WTC11 (cell line): ENCODE data around the gene PCK2. TPM values are rescaled to one million over a fixed set of nuclear protein-coding genes. Genes with fewer than 3 reads are reported as not detected.

Experiments used
- ATAC-seq: fragments of 200-7000 bp; cut with Tn5 transposase; 2 replicates; pipeline ENCODE4 v1.10.0; 2021; ENCODE audit warnings: mild to moderate bottlenecking, moderate library complexity
- CTCF ChIA-PET: fragments of 300-600 bp; sonication (Branson Sonifier 250); formaldehyde crosslinking; loops from one replicate; lab custom pipeline; 2021; ENCODE audit warnings: antibody characterized with exemption; lab: Charles Lee
- POLR2A ChIA-PET: fragments of 350-600 bp; sonication (Branson Sonifier 250); formaldehyde crosslinking; loops from one replicate; lab custom pipeline; 2021; ENCODE audit warnings: antibody characterized with exemption; lab: Charles Lee
- DNase-seq: peaks from one replicate; pipeline ENCODE4 v3.0.0; 2021; ENCODE audit warnings: low spot score
- H3K27ac Mint-ChIP-seq: 2 replicates; pipeline ENCODE4 v1.8.0; 2021; ENCODE audit warnings: mixed read lengths
- H3K27me3 Mint-ChIP-seq: 2 replicates; pipeline ENCODE4 v1.8.0; 2021; ENCODE audit warnings: low read depth, mild to moderate bottlenecking, moderate library complexity, mixed read lengths
- H3K36me3 Mint-ChIP-seq: 2 replicates; pipeline ENCODE4 v1.8.0; 2021; ENCODE audit warnings: mixed read lengths
- H3K4me1 Mint-ChIP-seq: 2 replicates; pipeline ENCODE4 v1.8.0; 2022; ENCODE audit warnings: mixed read lengths
- H3K4me3 Mint-ChIP-seq: 2 replicates; pipeline ENCODE4 v1.8.0; 2021; ENCODE audit warnings: mild to moderate bottlenecking, moderate library complexity, mixed read lengths
- H3K9me3 Mint-ChIP-seq: 2 replicates; pipeline ENCODE4 v1.8.0; 2021; ENCODE audit warnings: mixed read lengths
- EMX1 ChIP-seq: fragments of 250-450 bp; sonication (Bioruptor Pico); IDR thresholded peaks from 2 replicates; pipeline ENCODE4 v1.8.0; 2021; ENCODE audit warnings: mild to moderate bottlenecking
- NFYB ChIP-seq: sonication (generic); formaldehyde crosslinking; conservative IDR thresholded peaks from 2 replicates; pipeline ENCODE4 v1.8.0; 2022; ENCODE audit warnings: low read depth, missing genetic modification reagents
- NR2C2 ChIP-seq: sonication (generic); formaldehyde crosslinking; IDR thresholded peaks from 2 replicates; pipeline ENCODE4 v1.8.0; 2022; ENCODE audit warnings: mild to moderate bottlenecking, missing genetic modification reagents
- NR3C1 ChIP-seq: sonication (generic); formaldehyde crosslinking; conservative IDR thresholded peaks from 2 replicates; pipeline ENCODE4 v1.8.1; 2023; ENCODE audit warnings: low read depth, mild to moderate bottlenecking, missing genetic modification reagents
- OVOL2 ChIP-seq: fragments of 250-450 bp; sonication (Bioruptor Pico); IDR thresholded peaks from 2 replicates; pipeline ENCODE4 v1.9.0; 2021; ENCODE audit warnings: mild to moderate bottlenecking, borderline replicate concordance
- PREB ChIP-seq: sonication (generic); formaldehyde crosslinking; IDR thresholded peaks from 2 replicates; pipeline ENCODE4 v1.8.1; 2022; ENCODE audit warnings: mild to moderate bottlenecking, missing genetic modification reagents, moderate library complexity, borderline replicate concordance
- RORB ChIP-seq: fragments of 250-450 bp; sonication (Bioruptor Pico); IDR thresholded peaks from 2 replicates; pipeline ENCODE4 v1.9.0; 2021; ENCODE audit warnings: mild to moderate bottlenecking
- SOX15 ChIP-seq: fragments of 250-450 bp; sonication (Bioruptor Pico); IDR thresholded peaks from 2 replicates; pipeline ENCODE4 v1.9.0; 2021; ENCODE audit warnings: mild to moderate bottlenecking
- TCF7 ChIP-seq: sonication (generic); formaldehyde crosslinking; IDR thresholded peaks from 2 replicates; pipeline ENCODE4 v1.8.0; 2022; ENCODE audit warnings: mild to moderate bottlenecking, low read depth, missing genetic modification reagents, moderate library complexity
- TEAD4 ChIP-seq: sonication (generic); formaldehyde crosslinking; IDR thresholded peaks from 2 replicates; pipeline ENCODE4 v1.8.0; 2022; ENCODE audit warnings: mild to moderate bottlenecking, missing genetic modification reagents
- USF1 ChIP-seq: sonication (generic); formaldehyde crosslinking; IDR thresholded peaks from 2 replicates; pipeline ENCODE4 v1.8.0; 2022; ENCODE audit warnings: mild to moderate bottlenecking, missing genetic modification reagents
- ZBTB21 ChIP-seq: sonication (generic); formaldehyde crosslinking; IDR thresholded peaks from 2 replicates; pipeline ENCODE4 v1.8.1; 2023; ENCODE audit warnings: mild to moderate bottlenecking, missing genetic modification reagents, borderline replicate concordance
- ZNF138 ChIP-seq: sonication (generic); formaldehyde crosslinking; conservative IDR thresholded peaks from 2 replicates; pipeline ENCODE4 v1.8.1; 2022; ENCODE audit warnings: mild to moderate bottlenecking, moderate library complexity, missing genetic modification reagents
- ZNF416 ChIP-seq: fragments of 250-450 bp; sonication (Bioruptor Pico); IDR thresholded peaks from 2 replicates; pipeline ENCODE4 v1.9.0; 2021; ENCODE audit warnings: mild to moderate bottlenecking, inconsistent platforms
- ZNF671 ChIP-seq: fragments of 250-450 bp; sonication (Bioruptor Pico); IDR thresholded peaks from 2 replicates; pipeline ENCODE4 v1.8.0; 2021; ENCODE audit warnings: mild to moderate bottlenecking
- ZSCAN18 ChIP-seq: fragments of 250-450 bp; sonication (Bioruptor Pico); IDR thresholded peaks from 2 replicates; pipeline ENCODE4 v2.1.2; 2022; ENCODE audit warnings: mild to moderate bottlenecking, moderate library complexity
- total RNA-seq: library from RNA; stranded (reverse); gene quantifications from 3 replicates; pipeline ENCODE4 v1.2.3, GENCODE V29; 2021
- TF ChIP-seq, protein P1 (sequence below): sonication (generic); formaldehyde crosslinking; IDR thresholded peaks from 2 replicates; pipeline ENCODE4 v1.8.1; 2022; ENCODE audit warnings: mild to moderate bottlenecking, moderate library complexity, missing genetic modification reagents
- TF ChIP-seq, protein P2 (sequence below): sonication (generic); formaldehyde crosslinking; IDR thresholded peaks from 2 replicates; pipeline ENCODE4 v1.8.1; 2023; ENCODE audit warnings: mild to moderate bottlenecking, missing genetic modification reagents, borderline replicate concordance
- TF ChIP-seq, protein P3 (sequence below): sonication (generic); formaldehyde crosslinking; IDR thresholded peaks from 2 replicates; pipeline ENCODE4 v1.8.0; 2023; ENCODE audit warnings: mild to moderate bottlenecking, missing genetic modification reagents
- TF ChIP-seq, protein P4 (sequence below): sonication (generic); formaldehyde crosslinking; IDR thresholded peaks from 2 replicates; pipeline ENCODE4 v1.8.1; 2023; ENCODE audit warnings: mild to moderate bottlenecking, moderate library complexity, missing genetic modification reagents

The PCK2 gene
- total RNA-seq, 1 experiment from 2014 or later = 67.0 TPM

- no peaks in the 10 kb centered on the region for H3K27me3 Mint-ChIP-seq
- ChIA-PET CTCF (interaction anchor here (1.2 to 6.0 kb wide), 3 partner anchors 30 to 48 kb away, joined by 3 to 27 read pairs (median 13); partner anchors contain the start of gene PCK2), POLR2A (interaction anchor here (1.9 kb wide), 1 partner anchor 8 kb away, joined by 4 read pairs; the partner anchor contains the start of gene CARMIL3)
- no peaks in the 10 kb centered on the region for H3K36me3 Mint-ChIP-seq
- no peak overlapping the region for H3K27ac Mint-ChIP-seq
- no peak for DNase-seq
- H3K4me3 Mint-ChIP-seq = no peak overlapping the region
- peaks cover 6% of the 10 kb centered on the region for H3K4me1 Mint-ChIP-seq
- no peak for ATAC-seq
- TF ChIP-seq NFYB (CRISPR knock-in tag) (no peak), ZNF416 (CRISPR knock-in tag) (no peak), SOX15 (CRISPR knock-in tag) (no peak), RORB (CRISPR knock-in tag) (no peak), USF1 (CRISPR knock-in tag) (no peak), NR2C2 (CRISPR knock-in tag) (no peak), TCF7 (CRISPR knock-in tag) (no peak), ZNF138 (no peak), ZNF671 (no peak), TEAD4 (no peak), EMX1 (CRISPR knock-in tag) (no peak), OVOL2 (CRISPR knock-in tag) (no peak), PREB (CRISPR knock-in tag) (no peak), ZBTB21 (no peak), ZSCAN18 (CRISPR knock-in tag) (no peak), NR3C1 (no peak)
- TF ChIP-seq, protein P1, sequence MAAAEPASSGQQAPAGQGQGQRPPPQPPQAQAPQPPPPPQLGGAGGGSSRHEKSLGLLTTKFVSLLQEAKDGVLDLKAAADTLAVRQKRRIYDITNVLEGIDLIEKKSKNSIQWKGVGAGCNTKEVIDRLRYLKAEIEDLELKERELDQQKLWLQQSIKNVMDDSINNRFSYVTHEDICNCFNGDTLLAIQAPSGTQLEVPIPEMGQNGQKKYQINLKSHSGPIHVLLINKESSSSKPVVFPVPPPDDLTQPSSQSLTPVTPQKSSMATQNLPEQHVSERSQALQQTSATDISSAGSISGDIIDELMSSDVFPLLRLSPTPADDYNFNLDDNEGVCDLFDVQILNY (CRISPR knock-in tag) = no peak
- TF ChIP-seq, protein P2, sequence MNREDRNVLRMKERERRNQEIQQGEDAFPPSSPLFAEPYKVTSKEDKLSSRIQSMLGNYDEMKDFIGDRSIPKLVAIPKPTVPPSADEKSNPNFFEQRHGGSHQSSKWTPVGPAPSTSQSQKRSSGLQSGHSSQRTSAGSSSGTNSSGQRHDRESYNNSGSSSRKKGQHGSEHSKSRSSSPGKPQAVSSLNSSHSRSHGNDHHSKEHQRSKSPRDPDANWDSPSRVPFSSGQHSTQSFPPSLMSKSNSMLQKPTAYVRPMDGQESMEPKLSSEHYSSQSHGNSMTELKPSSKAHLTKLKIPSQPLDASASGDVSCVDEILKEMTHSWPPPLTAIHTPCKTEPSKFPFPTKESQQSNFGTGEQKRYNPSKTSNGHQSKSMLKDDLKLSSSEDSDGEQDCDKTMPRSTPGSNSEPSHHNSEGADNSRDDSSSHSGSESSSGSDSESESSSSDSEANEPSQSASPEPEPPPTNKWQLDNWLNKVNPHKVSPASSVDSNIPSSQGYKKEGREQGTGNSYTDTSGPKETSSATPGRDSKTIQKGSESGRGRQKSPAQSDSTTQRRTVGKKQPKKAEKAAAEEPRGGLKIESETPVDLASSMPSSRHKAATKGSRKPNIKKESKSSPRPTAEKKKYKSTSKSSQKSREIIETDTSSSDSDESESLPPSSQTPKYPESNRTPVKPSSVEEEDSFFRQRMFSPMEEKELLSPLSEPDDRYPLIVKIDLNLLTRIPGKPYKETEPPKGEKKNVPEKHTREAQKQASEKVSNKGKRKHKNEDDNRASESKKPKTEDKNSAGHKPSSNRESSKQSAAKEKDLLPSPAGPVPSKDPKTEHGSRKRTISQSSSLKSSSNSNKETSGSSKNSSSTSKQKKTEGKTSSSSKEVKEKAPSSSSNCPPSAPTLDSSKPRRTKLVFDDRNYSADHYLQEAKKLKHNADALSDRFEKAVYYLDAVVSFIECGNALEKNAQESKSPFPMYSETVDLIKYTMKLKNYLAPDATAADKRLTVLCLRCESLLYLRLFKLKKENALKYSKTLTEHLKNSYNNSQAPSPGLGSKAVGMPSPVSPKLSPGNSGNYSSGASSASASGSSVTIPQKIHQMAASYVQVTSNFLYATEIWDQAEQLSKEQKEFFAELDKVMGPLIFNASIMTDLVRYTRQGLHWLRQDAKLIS (CRISPR knock-in tag) = no peak
- TF ChIP-seq, protein P3, sequence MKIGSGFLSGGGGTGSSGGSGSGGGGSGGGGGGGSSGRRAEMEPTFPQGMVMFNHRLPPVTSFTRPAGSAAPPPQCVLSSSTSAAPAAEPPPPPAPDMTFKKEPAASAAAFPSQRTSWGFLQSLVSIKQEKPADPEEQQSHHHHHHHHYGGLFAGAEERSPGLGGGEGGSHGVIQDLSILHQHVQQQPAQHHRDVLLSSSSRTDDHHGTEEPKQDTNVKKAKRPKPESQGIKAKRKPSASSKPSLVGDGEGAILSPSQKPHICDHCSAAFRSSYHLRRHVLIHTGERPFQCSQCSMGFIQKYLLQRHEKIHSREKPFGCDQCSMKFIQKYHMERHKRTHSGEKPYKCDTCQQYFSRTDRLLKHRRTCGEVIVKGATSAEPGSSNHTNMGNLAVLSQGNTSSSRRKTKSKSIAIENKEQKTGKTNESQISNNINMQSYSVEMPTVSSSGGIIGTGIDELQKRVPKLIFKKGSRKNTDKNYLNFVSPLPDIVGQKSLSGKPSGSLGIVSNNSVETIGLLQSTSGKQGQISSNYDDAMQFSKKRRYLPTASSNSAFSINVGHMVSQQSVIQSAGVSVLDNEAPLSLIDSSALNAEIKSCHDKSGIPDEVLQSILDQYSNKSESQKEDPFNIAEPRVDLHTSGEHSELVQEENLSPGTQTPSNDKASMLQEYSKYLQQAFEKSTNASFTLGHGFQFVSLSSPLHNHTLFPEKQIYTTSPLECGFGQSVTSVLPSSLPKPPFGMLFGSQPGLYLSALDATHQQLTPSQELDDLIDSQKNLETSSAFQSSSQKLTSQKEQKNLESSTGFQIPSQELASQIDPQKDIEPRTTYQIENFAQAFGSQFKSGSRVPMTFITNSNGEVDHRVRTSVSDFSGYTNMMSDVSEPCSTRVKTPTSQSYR (CRISPR knock-in tag) = no peak
- TF ChIP-seq, protein P4, sequence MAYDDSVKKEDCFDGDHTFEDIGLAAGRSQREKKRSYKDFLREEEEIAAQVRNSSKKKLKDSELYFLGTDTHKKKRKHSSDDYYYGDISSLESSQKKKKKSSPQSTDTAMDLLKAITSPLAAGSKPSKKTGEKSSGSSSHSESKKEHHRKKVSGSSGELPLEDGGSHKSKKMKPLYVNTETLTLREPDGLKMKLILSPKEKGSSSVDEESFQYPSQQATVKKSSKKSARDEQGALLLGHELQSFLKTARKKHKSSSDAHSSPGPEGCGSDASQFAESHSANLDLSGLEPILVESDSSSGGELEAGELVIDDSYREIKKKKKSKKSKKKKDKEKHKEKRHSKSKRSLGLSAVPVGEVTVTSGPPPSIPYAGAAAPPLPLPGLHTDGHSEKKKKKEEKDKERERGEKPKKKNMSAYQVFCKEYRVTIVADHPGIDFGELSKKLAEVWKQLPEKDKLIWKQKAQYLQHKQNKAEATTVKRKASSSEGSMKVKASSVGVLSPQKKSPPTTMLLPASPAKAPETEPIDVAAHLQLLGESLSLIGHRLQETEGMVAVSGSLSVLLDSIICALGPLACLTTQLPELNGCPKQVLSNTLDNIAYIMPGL (CRISPR knock-in tag) = no peak
- H3K9me3 Mint-ChIP-seq = no peaks in the 10 kb centered on the region
Observed at GRCh38 chr14:24060443-24060842, 33.7 kb upstream of the PCK2 start.
